Gastroesophageal sphincter (tissue), 3 donors: ENCODE results near the gene NDRG2.

Source experiments
- CTCF ChIP-seq, 4 experiments: fragments of 200-600 bp in 2 of 4; fragments of 450-650 bp in 2 of 4; sonication (generic) in 1 of 4; IDR thresholded peaks; one replicate each; pipeline ENCODE4 v1.5.1; 2017 to 2019; ENCODE audit warnings: antibody characterized with exemption in 4 of 4, mild to moderate bottlenecking in 2 of 4, moderate library complexity in 2 of 4
- EP300 ChIP-seq: sonication (generic); formaldehyde crosslinking; IDR thresholded peaks from one replicate; pipeline ENCODE4 v1.6.1; 2017; ENCODE audit warnings: antibody characterized with exemption, mild to moderate bottlenecking
- POLR2A ChIP-seq, 2 donors: fragments of 450-650 bp; IDR thresholded peaks; one replicate each; pipeline ENCODE4 v1.6.1; 2017; ENCODE audit warnings: antibody characterized with exemption in 2 of 2, mild to moderate bottlenecking in 2 of 2, moderate library complexity in 1 of 2
- POLR2AphosphoS5 ChIP-seq: sonication (generic); formaldehyde crosslinking; IDR thresholded peaks from one replicate; pipeline ENCODE4 v1.6.1; 2017; ENCODE audit warnings: antibody characterized with exemption

GRCh38 chr14:21018286-21018685 is 6.6 kb downstream of the NDRG2 start:
- no peak for TF ChIP-seq CTCF (IDR thresholded peaks at IDR 0.05)
- TF ChIP-seq POLR2AphosphoS5, result no peak
- no peak for TF ChIP-seq POLR2A (IDR thresholded peaks at IDR 0.05)
- TF ChIP-seq EP300, result no peak
